HG03342 (cell line): Measurements from ENCODE around the gene RBM39.
A peak's percentile ranks its signal among the peaks of the same experiment; 100 is the strongest.

ENCODE experiments used
- ATAC-seq: cut with Tn5 transposase; IDR thresholded peaks from one replicate; pipeline ENCODE4 v1.9.1; 2021; ENCODE audit warnings: mild to moderate bottlenecking, moderate library complexity; ENCODE audit not compliant: unreplicated experiment

RBM39 gene

GRCh38 chr20:35680452-35681183, 61.4 kb downstream of the RBM39 start:
- no peak for ATAC-seq

DNA sequence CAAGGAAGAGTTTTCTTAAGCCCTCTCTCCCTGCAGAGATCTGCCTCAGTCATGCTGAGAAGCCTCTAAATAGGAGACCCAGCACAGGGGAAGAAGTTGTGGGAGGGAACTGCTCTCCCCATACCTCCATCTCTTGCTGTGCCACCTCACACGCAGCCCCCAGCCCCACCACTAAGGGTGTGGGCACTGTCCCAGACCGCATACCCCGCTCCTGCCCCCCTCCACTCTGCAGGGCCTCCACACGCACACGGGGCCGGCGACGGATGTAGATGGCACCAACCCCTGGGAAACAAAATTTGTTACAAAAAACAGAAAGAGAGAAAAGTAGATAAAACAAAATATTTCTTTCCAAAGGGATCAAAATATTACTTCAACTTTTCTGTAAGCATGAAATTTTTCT, 67.1 kb downstream of the RBM39 start:
- ATAC-seq: no peak

DNA sequence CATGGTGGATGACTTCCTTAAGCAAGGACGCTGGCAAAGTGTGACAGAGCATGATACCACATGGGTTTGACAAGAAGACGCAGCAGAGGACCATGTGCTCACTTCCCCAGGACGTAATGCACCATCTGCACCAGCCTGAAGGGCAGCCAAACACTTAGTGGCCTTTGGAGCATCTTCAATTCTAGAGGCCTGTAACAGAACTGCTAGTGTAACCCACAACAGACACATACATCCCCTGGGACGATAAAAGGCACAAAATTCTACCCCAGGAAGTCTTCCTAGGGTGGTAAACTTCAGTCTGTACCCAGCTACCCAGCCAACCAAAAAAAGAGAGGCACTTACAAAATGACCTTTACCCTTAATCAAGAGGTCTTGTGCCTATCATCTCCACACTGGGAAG, 68.2 kb downstream of the RBM39 start:
- ATAC-seq: no peak

DNA sequence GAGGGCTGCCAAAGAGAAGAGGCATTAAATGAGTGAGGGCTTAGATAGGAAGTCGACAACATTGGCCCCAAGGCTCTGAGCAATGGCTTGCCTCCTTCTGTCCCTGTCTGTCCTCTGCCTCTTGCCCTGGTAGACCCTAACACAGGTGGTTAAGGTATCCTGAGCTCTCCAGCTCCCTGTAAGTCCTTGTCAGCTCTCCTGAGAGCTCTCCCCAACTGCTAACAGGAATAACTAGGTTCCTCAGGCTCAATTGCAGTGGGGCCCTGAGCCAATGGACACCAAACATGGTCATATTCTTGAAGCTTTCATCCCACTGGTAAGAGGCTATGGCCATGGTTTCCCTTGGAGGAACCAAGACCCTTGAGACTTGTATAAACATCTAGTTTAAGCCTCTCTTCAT, 72.4 kb downstream of the RBM39 start:
- no peak for ATAC-seq

DNA sequence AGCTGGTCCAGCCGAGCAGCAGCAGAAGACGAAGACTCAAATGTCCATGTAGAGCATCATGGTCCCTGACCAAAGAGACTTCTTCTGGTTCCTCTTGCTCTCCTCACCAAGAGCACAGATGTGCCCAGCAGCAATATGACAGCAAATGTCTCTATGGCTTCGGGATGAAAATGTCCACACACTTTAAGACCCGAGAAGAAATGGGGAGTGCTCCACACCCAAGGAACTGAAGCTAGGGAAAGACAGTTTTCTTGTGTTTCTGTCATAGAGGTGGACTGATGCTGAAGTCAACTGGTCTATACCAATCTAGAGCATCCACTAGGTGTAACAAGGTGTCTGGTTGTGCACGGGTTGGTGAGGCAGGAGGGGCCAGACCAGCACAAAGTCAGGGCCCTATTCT, 72.8 kb downstream of the RBM39 start:
- no peak for ATAC-seq

DNA sequence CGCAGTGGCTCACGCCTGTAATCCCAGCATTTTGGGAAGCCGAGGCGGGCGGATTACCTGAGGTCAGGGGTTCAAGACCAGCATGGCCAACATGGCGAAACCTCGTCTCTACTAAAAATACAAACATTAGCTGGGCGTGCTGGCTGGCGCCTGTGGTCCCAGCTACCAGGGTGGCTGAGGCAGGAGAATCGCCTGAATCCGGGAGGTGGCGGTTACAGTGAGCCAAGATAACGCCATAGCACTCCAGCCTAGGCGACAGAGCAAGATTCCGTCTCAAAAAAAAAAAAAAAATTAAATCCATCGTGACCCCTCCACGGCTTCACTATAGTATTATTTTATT, 76.1 kb downstream of the RBM39 start:
- no peak for ATAC-seq

DNA sequence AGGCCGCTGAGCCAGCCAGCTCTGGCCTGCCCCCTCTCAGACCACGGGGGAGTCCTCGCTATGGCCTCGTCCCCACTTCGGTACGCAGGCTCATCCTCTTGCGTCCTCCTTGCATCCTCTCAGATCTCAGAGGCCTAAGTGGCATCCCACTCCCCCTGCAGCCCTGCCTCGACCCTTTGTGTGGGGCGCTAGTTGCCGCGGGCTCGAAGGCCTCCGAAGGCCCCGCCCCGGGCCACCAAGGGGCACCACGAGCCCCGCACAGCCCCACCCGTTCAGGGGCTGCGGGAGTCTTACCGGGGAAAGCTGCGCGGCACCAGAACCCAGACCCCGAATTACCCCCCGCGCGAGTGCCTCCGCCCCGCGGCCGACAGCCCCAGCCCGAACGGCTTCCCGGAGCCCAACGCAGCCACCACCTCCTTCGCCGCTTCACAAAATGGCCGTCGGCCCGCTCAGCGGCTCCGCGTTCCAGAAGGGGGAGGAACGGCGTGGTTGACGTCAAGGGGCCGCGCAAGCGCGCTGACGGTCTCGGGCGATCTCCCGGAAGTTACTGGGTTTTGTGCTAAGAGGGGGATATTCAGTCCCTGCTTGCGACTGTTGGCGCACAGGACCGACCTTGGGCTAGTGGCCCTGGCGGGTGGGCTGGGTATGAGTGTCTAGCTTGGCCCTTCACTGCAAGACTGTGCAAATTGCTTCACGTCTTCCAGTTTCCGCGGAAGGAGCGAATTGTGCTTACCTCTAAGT, 77.4 kb downstream of the RBM39 start, which contains the start of the genes CPNE1 and RBM12:
TSS of gene CPNE1 (minus strand) at position 435 of the 741 bp plus-strand sequence. CDS start 31,977 bp downstream, outside the sequence.
TSS of gene RBM12 (minus strand) at position 435 of the 741 bp plus-strand sequence. CDS start 9,578 bp downstream, outside the sequence.
- ATAC-seq: peak; percentile 74

- peak; percentile 25 for ATAC-seq
These were observed 78.3 kb downstream of the RBM39 start for GRCh38 chr20:35663516-35664465.

- ATAC-seq: no peak
These were observed 79.5 kb downstream of the RBM39 start for GRCh38 chr20:35662551-35662950.

DNA sequence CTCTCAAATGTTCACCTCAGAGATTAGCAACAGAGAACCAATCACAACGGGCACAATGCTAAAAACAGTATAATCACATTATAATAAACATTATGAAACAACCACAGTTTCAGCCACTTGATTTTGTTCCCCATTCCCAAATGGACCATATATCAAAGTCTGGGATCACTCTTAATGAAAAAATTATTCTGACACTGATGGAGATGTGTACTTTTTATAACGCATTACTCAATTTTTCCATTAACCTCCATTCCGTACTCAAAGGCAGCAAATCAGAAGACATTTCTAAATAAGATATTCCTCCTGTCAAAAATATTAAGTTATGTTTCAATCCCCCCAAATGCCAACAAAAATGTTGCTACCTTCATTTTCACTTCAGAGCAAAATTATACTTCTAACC, 80.2 kb downstream of the RBM39 start:
- no peak for ATAC-seq

DNA sequence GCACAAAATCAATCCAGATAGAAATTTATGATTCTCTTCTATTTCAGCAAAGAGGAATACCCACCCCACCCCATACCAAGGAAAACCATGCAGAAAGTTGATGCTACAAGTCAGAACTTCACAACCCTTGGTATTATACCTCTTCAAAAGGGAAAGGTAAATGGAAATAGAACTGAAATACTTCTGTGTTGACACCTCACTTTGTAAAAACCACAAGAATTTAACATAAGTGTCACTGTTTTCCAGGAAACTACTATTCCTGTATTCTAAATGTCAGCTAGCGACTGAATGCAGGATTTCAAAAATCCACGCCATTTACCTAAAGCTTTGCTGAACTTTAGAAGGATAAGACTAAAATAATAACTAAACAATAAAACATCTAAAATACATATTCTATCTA, 81.0 kb downstream of the RBM39 start:
- ATAC-seq: no peak

DNA sequence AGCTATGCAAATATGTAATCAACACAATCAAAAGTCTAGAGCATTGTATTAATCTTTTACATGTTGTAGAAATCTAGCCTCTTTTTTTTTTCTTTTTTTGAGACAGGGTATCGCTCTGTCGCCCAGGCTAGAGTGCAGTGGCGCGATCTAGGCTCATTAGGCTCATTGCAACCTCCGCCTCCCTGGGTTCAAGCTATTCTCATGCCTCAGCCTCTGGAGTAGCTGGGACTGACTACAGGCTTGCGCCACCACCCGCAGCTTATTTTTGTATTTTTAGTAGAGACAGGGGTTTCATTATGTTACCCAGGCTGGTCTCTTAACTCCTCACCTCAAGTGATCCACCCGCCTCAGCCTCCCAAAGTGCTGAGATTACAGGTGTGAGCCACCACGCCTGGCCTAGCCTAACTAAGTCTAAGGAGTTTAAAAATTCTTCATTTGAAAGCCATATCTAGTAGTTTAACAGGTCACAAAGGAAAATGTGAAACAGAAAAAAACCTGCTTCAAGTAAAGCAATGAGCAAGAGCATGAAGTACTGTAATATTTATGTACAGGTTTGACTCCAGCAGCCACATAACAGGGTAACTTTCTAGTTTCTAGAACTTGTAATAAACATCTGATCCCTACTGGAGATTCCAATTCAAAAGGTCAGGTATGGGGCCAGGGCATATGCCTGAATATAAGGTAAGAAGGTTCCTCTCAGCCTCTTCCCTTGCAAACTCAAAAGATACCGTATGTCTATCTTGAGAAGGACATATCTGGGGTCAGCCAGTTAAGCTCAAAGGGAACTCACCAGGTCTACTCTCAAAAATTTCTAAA, 81.7 kb downstream of the RBM39 start:
- ATAC-seq: no peak

DNA sequence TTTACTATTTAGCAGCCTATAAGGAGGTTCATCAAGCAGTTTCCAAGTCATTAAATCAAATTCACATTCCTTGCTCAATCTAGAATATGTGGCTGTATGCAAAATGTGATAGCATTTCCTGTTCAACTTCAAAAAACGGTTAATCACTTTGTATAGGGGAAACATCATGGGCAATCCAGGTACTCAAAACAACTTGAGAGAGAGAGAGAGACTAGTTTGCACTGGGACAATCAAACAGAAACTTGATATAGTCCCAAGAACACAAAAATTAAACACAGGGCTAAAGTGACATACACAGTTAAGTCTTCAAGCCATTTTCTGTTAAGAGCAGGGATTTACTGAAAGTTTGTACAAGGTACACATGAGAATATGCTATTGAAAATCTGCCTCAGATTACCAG, 84.8 kb downstream of the RBM39 start:
- ATAC-seq: no peak

GRCh38 chr20:35654415-35654814, 87.6 kb downstream of the RBM39 start:
- no peak for ATAC-seq

GRCh38 chr20:35653893-35654292, 88.2 kb downstream of the RBM39 start:
- no peak for ATAC-seq
